ENCODE results near the gene PPP1R12A.

DNA sequence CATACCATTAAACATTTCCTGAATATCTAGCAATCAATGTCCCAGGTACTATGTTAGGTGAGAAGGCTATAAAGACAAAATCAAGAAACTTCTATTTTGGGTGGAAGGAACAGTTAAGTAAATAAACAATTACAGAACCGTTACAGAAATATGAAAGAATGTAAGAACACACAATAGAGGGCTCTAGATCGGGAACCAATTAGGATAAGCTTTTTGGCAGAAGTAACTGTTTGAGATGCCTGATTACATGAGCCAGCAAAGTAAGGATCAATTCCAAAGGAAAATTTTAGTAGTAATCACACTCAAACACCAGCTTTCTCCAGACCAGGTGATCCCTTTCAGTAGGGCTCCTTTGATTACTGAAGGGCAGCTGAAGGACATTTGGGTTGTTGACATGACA, 33.9 kb downstream of the PPP1R12A start:
- TF ChIP-seq, protein P1, sequence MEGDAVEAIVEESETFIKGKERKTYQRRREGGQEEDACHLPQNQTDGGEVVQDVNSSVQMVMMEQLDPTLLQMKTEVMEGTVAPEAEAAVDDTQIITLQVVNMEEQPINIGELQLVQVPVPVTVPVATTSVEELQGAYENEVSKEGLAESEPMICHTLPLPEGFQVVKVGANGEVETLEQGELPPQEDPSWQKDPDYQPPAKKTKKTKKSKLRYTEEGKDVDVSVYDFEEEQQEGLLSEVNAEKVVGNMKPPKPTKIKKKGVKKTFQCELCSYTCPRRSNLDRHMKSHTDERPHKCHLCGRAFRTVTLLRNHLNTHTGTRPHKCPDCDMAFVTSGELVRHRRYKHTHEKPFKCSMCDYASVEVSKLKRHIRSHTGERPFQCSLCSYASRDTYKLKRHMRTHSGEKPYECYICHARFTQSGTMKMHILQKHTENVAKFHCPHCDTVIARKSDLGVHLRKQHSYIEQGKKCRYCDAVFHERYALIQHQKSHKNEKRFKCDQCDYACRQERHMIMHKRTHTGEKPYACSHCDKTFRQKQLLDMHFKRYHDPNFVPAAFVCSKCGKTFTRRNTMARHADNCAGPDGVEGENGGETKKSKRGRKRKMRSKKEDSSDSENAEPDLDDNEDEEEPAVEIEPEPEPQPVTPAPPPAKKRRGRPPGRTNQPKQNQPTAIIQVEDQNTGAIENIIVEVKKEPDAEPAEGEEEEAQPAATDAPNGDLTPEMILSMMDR (IDR thresholded peaks at IDR 0.05): no peak
- no peak for TF ChIP-seq EZH2 (IDR thresholded peaks at IDR 0.05)
